ENCODE measurements around the gene PITRM1.

The PITRM1 gene

DNA sequence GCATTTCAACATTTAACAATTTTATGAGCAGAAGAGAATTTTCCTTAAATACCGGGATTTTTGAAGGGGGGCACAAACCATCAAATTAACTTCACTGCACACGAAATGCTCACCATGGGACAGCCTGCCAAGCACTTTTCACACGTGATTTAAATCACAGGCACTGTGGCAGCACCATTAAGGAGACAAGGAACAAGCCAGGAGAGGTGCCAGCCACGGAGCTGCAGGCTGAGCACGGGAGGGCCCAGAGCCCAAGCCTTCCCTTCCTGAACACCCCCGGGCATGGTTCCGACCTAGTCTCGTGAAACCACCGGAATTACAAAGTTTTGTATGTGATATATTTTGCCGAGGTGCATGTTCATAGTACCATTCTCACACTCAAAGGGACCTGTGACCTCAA, 13.4 kb downstream of the PITRM1 start:
- peaks cover 83% of the 10 kb centered on the region for H3K36me3 Mint-ChIP-seq (ENCODE audit: low read depth)
- H3K27ac Mint-ChIP-seq, result no peak overlapping the region
- no peak for TF ChIP-seq CTCF (IDR thresholded peaks at IDR 0.05; ENCODE audit: unreplicated experiment in 3 of 3)
- H3K27me3 Mint-ChIP-seq (ENCODE audit: low read depth), result no peaks in the 10 kb centered on the region
- H3K4me1 Mint-ChIP-seq, result no peaks in the 10 kb centered on the region
- H3K4me3 Mint-ChIP-seq, result no peak overlapping the region
- H3K9me3 Mint-ChIP-seq, result no peaks in the 10 kb centered on the region

GRCh38 chr10:3154666-3155065, 17.9 kb downstream of the PITRM1 start:
- Mint-ChIP-seq H3K4me1 (no peaks in the 10 kb centered on the region), H3K4me3 (no peak overlapping the region), H3K36me3 (ENCODE audit: low read depth) (peaks cover 83% of the 10 kb centered on the region), H3K9me3 (no peaks in the 10 kb centered on the region), H3K27me3 (ENCODE audit: low read depth) (no peaks in the 10 kb centered on the region), H3K27ac (no peak overlapping the region)
- TF ChIP-seq CTCF (IDR thresholded peaks at IDR 0.05; ENCODE audit: unreplicated experiment in 3 of 3), result no peak

GRCh38 chr10:3152566-3152935, 20.0 kb downstream of the PITRM1 start:
- Mint-ChIP-seq H3K27me3 (ENCODE audit: low read depth) (no peaks in the 10 kb centered on the region), H3K4me3 (no peak overlapping the region), H3K9me3 (no peaks in the 10 kb centered on the region)

DNA sequence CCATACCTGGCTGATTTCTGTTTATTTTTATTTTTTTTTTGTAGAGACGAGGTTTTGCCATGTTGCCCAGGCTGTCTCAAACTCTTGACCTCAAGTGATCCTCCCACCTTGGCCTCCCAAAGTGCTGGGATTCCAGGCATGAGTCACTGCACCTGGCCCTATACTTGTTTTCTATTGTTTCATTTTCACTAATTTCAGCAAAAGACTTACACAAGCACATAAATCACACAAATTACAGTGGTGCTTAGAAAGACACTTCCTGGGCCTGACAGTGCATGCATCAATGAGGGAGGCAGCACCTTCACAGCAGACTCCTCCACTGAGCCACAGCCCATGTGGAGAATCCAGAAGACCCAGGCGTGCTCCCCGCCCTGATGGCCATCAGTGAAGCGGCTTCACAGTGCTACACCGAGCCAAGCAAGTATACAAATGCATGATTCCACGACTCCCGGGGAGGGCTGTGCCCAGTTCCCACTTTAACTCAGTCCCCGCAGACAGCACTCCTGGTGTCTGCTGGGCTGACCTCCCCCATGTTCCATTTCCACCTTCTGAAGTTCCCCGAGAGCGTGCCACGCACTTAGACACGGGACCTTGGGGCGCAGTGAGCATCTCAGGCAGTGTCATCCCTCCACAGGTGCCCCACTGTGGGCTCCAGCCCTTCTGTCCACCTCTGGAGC, 20.6 kb downstream of the PITRM1 start:
- Mint-ChIP-seq H3K4me1 (no peaks in the 10 kb centered on the region), H3K27me3 (ENCODE audit: low read depth) (no peaks in the 10 kb centered on the region), H3K4me3 (no peak overlapping the region), H3K36me3 (ENCODE audit: low read depth) (peaks cover 81% of the 10 kb centered on the region), H3K27ac (no peak overlapping the region), H3K9me3 (no peaks in the 10 kb centered on the region)
- TF ChIP-seq CTCF (IDR thresholded peaks at IDR 0.05; ENCODE audit: unreplicated experiment in 3 of 3), result no peak

More at GRCh38 chr10:3152566-3152935, 20.0 kb downstream of the PITRM1 start:
- TF ChIP-seq CTCF (IDR thresholded peaks at IDR 0.05; ENCODE audit: unreplicated experiment in 3 of 3), result no peak
- no peak overlapping the region for H3K27ac Mint-ChIP-seq
- H3K4me1 Mint-ChIP-seq, result no peaks in the 10 kb centered on the region
- H3K36me3 Mint-ChIP-seq (ENCODE audit: low read depth), result peaks cover 81% of the 10 kb centered on the region

DNA sequence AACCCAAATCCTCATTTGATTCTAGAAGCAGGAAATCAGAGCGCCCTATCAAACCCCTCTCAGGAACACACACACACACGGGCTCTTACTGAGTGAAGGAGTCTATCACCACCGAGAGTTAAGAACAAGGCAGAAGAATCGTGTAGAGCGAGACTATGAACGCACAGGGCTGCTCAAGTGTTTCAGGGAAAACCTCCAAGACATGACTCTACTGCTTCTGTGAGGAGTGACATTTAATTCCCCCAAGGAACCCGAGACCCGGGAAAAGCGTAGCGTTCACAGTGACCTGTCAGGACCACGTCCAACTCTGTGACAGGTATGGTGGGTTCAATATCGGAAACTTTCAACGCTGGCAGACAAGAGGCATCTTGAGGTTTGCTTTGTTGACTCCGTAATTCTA, 21.6 kb downstream of the PITRM1 start:
- peaks cover 81% of the 10 kb centered on the region for H3K36me3 Mint-ChIP-seq (ENCODE audit: low read depth)
- H3K9me3 Mint-ChIP-seq, result no peaks in the 10 kb centered on the region
- H3K4me3 Mint-ChIP-seq, result no peak overlapping the region
- H3K4me1 Mint-ChIP-seq, result no peaks in the 10 kb centered on the region
- no peaks in the 10 kb centered on the region for H3K27me3 Mint-ChIP-seq (ENCODE audit: low read depth)
- TF ChIP-seq CTCF (IDR thresholded peaks at IDR 0.05; ENCODE audit: unreplicated experiment in 3 of 3), result no peak
- no peak overlapping the region for H3K27ac Mint-ChIP-seq

GRCh38 chr10:3150366-3150765, 22.2 kb downstream of the PITRM1 start:
- H3K27me3 Mint-ChIP-seq (ENCODE audit: low read depth), result no peaks in the 10 kb centered on the region
- no peak overlapping the region for H3K4me3 Mint-ChIP-seq
- H3K4me1 Mint-ChIP-seq, result no peaks in the 10 kb centered on the region
- TF ChIP-seq CTCF (IDR thresholded peaks at IDR 0.05; ENCODE audit: unreplicated experiment in 3 of 3), result no peak
- no peaks in the 10 kb centered on the region for H3K9me3 Mint-ChIP-seq
- peaks cover 83% of the 10 kb centered on the region for H3K36me3 Mint-ChIP-seq (ENCODE audit: low read depth)
- H3K27ac Mint-ChIP-seq, result no peak overlapping the region
